Activated naive CD8-positive, alpha-beta T cell treated with anti-CD3 and anti-CD28 coated beads, Interleukin-2, amount 50 U/mL, for 16 hours (primary cell): Measurements from ENCODE around the gene EXOC4.

ENCODE experiments used
- DNase-seq: peaks from one replicate; pipeline ENCODE4 v3.0.0-alpha.2; 2020; ENCODE audit warnings: low read depth, low spot score

EXOC4 gene

GRCh38 chr7:133361806-133362205 is 108.9 kb downstream of the EXOC4 start:
- no peak for DNase-seq

GRCh38 chr7:133364959-133365690 is 112.2 kb downstream of the EXOC4 start:
- DNase-seq, result no peak

DNA sequence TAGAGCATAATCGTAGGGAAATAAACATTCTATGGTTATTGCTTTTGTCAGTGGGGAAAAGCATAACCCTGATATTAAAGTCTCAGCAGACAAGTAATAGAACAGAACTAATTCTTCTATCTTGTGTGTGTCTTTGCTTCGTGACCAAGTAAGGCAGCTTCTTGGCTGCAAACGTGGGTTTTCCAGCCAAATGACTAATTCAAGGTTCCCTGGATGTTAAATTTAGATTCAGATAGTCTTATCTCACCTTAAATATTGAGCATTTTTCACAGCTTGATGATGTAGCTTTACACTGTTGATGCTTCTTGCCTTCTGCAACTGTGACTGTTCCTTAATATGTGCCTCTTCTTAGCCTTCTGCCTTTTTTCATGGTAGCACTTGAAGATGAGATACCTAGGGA is 113.0 kb downstream of the EXOC4 start:
- no peak for DNase-seq

DNA sequence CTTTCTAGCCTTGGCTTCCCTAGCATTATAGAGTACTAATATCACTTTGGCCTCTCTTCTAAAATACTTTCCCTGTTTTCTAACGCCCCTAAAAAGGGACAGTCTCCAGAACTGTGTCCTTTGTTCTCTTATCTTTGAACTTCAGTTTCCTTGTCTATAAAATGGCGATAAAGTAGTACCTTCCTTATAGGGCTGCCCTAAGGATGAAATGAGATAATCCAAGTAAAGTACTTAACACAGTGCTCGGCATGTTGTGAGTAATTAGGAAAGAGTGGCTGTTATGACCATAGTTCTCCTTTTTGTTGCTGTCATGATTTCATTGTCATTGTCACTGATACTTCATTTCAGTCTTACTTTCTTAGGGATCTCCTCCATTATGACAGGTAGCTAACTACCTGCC is 114.7 kb downstream of the EXOC4 start:
- DNase-seq, result no peak

GRCh38 chr7:133369130-133369529 is 116.3 kb downstream of the EXOC4 start:
- DNase-seq, result no peak

- DNase-seq, result no peak
These were observed 118.7 kb downstream of the EXOC4 start for GRCh38 chr7:133371616-133372015.

- no peak for DNase-seq
These were observed 119.5 kb downstream of the EXOC4 start for GRCh38 chr7:133372337-133372736.

DNA sequence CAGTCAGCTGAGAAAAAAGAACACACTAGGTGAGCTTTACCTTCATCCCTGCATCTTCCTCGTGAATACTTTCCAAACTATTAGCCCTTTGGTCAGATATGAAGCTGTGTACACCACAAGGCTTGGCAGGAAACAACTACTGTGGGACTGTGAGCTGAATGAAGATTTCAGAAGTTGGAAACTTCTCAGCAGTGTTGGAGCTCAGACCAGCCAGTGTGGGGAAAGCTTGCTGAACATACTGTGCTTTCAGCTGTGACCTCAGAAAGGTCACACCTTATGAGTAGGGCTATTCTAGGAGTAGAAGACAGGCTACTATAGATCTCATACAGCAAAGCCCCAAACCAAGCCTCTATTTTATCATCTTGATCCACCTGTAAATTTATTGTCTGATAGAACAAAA is 123.6 kb downstream of the EXOC4 start:
- DNase-seq, result no peak

- DNase-seq, result no peak
These were observed 129.1 kb downstream of the EXOC4 start for GRCh38 chr7:133381965-133382364.

DNA sequence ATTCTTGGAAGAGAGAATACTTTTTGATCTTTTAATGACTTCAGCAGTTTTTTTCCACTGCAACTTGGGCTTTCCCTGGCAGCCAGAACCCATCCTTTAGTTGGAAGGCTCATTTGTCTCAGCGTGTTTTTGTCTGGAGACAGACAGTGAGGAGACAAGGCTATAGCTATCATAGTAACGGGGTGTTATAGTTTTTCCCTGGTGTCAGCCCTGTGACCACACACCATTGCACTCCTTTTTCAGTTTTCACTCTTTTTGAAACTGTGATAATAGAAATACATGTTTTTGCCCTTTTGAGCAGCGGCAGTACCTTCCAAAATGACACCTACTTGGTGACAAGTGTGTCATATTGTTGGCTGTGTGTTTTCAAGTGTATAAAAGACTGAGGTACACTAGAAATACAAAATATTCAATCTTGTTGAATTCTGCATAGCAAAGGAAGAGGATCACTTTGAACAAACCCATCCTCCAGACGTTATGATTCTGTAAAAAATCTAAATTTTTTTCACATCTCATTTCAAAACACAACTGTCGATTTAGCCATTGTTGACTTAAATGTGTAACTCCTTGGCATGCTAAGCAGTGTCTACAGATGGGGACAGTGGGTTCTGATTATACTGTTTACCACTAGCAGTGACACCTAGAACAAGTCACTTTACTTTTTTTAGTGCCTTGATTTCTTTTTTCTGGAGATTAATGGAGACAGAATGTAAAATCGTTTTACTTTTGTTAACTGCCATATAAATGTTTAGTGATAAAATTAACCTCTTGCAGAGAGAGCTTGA is 130.1 kb downstream of the EXOC4 start:
- no peak for DNase-seq

- no peak for DNase-seq
These were observed 133.3 kb downstream of the EXOC4 start for GRCh38 chr7:133386205-133386604.

DNA sequence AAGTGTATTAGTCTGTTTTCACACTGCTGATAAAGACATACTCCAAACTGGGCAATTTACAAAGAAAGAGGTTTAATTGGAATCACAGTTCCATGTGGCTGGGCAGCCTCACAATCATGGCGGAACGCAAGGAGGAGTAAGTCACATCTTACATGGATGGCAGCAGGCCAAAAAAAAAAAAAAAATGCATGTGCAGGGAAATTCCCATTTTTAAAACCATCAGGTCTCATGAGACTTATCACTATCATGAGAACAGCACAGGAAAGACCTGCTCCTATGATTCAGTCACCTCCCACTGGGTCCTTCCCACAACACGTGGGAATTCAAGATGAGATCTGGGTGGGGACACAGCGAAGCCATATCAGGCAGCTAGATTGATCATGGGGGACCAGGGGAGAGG is 136.8 kb downstream of the EXOC4 start:
- no peak for DNase-seq

DNA sequence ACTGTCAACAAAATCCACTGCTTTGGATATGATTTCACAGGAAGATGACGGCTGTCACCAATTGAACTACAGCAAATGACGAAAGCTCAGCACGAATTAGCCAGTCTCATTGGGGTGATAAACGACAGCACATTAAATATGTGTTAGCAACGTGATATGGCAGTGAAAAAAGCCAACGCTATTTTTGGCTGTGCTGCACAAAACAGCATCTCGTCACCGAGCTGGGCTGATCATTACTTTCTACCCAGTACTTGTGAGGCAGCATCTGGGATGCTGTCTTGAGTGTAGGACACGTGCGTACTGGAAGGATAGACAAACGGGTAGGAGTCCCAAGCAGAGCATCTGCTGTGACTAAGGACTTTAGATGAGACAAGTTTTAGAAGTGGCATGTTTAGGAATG is 138.3 kb downstream of the EXOC4 start:
- no peak for DNase-seq

GRCh38 chr7:133394369-133394768 is 141.5 kb downstream of the EXOC4 start:
- no peak for DNase-seq

- no peak for DNase-seq
These were observed 142.7 kb downstream of the EXOC4 start for GRCh38 chr7:133395551-133395950.

GRCh38 chr7:133398506-133398905 is 145.6 kb downstream of the EXOC4 start:
- DNase-seq, result no peak

GRCh38 chr7:133401225-133401624 is 148.3 kb downstream of the EXOC4 start:
- DNase-seq, result no peak

GRCh38 chr7:133408212-133408611 is 155.3 kb downstream of the EXOC4 start:
- no peak for DNase-seq

GRCh38 chr7:133409421-133409820 is 156.5 kb downstream of the EXOC4 start:
- no peak for DNase-seq

DNA sequence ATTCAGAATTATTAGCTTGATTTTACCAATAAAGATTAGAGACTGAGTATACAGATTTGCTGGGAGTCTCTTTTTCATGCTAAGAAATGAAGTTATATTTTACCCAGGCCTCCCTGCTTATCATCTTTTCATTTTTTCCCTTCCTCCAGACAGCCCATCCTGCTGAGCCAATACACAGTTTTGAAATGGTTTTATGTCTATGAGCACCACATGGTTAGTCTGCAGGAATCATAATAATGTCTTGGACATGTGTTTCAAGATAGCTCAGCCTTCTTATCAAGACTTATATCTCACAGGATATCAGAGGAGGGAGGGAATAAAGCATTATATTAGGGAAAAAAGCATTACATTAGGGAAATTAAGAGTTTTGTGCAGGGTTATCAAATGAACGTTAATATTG is 157.1 kb downstream of the EXOC4 start:
- no peak for DNase-seq

DNA sequence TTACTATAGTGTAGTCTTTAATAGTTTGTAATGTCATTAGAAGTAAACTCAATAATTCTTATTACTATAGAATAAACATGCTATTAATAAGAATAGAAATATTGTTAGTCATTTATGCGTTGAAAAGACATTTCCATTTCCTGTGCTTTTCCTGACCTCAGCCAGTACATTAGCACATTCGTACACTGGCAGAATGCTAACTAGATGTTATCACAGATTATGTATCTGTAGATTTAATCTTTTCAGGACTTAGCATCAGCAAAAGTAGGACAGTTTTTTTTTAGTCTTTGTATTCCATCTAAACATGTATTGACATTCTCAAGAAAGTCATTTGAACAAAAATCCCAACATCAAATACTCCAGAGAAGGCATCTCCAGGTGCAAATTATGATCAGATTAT is 158.5 kb downstream of the EXOC4 start:
- no peak for DNase-seq

DNA sequence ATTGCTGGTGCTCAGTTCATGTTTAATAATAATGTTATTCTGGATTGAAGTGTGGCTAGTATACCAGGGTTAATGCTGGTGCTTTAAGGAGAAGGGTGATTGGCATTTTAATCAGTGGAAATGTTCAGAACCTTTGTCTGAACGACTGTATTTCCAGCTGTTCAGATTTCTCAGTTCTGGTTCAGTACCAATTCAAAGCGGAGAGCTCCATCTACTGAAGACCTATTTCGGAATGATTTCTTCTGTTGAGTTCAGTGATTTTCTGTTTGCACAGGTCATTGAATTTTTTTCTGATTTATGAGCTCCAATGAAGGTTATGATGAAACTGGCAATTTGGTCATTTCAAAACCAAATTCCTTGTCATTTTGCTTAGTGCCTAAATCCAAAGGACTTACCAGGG is 160.1 kb downstream of the EXOC4 start:
- no peak for DNase-seq

DNA sequence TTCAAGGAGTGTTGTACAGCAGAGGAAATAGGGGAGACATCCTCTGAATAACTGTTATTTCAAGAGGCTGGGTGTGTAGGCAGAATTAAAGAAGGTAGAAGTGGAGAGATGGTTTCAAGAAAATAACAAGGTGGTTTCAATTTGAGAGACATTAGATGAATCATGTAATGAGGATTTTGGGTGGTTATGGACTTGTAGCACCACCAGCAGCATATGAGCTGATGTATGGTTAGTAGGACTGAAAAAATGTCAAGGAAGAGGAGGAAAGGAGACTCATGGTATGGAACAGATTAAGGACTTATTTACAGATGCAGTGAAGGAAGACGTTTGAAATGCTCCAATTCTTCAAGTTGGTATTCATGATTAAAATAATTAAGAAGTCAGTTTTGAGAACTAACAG is 166.2 kb downstream of the EXOC4 start:
- DNase-seq, result no peak
